Motor neuron (in vitro differentiated cells): ENCODE results near the gene SRPX. TPM values are rescaled to one million over a fixed set of nuclear protein-coding genes. Genes with fewer than 3 reads are reported as not detected.
A peak's percentile ranks its signal among the peaks of the same experiment; 100 is the strongest.

ENCODE experiments used
- ATAC-seq, 8 experiments: fragments of 200-7000 bp; cut with Tn5 transposase; replicated peaks in 6 of 8; 2 replicates each; pipeline ENCODE4 v1.8.0; 2021; ENCODE audit warnings: mild to moderate bottlenecking in 8 of 8, moderate library complexity in 8 of 8
- H3K27ac ChIP-seq, 2 donors: fragments of 250-450 bp; sonication (Bioruptor Pico); 2 replicates each; pipeline ENCODE4 v1.9.0; 2021; ENCODE audit warnings: antibody characterized with exemption in 2 of 2, mild to moderate bottlenecking in 2 of 2, moderate library complexity in 1 of 2
- H3K4me1 ChIP-seq, 2 donors: fragments of 250-450 bp; sonication (Bioruptor Pico); replicated peaks in 1 of 2; 2 replicates each; pipeline ENCODE4 v1.6.1; 2021; ENCODE audit warnings: antibody characterized with exemption in 2 of 2, mild to moderate bottlenecking in 2 of 2, moderate library complexity in 1 of 2
- H3K4me3 ChIP-seq, 5 donors: fragments of 250-450 bp; sonication (Bioruptor Pico); 2 replicates each; pipeline ENCODE4 v1.9.0; 2021; ENCODE audit warnings: antibody characterized with exemption in 5 of 5, mild to moderate bottlenecking in 5 of 5, moderate library complexity in 4 of 5
- WGBS, 10 experiments: fragments of 450-650 bp; shearing (Covaris generic); methylation state at CpG; one replicate each; pipeline ENCODE4 v1.0.0; 2022; 5-methylcytosine and 5-hydroxymethylcytosine counted together
- in situ Hi-C, 9 experiments: fragments of 400-800 bp; cut with MboI; loops; one replicate each; pipeline ENCODE4 v1.15.0; 2021; ENCODE audit warnings: low sequenced_read_pairs in 9 of 9, low pct_unique_long_range_greater_than_20kb in 2 of 9; ENCODE audit not compliant: unreplicated experiment in 9 of 9
- total RNA-seq, 8 experiments: library from RNA; unstranded; fragments of 300-600 nt; gene quantifications; 2 replicates each; pipeline versions ENCODE4 v1.2.3 to v1.2.4, GENCODE V29; 2022

Gene SRPX
- total RNA-seq = 100 to 1,000 TPM in 1 of 8 experiments, 10 to 100 TPM in 3, 1 to 10 TPM in 2, under 1 TPM in 2; 0.73 to 128 (median 8.5) TPM

GRCh38 chrX:38220415-38221390 is at the start of gene SRPX:
Gene SRPX, minus strand, starts transcription at chrX:38220871. Its CDS starts 79 bp downstream, at chrX:38220792.
- WGBS, 10 experiments = 0 to 83% (median 36%) methylated on average over 1 to 16 of the region's 76 CpGs; no CpG with 5 or more reads in 6 of the 10 experiments
- peak; percentile 69 to 83 (median 78) for ATAC-seq
- Histone ChIP-seq H3K27ac (no peak within 1 kb of the TSS), H3K4me3 (peak within 1 kb of the TSS; percentile 51 to 82 (median 57)), H3K4me1 (no peaks in the 10 kb centered on the region)
- in situ Hi-C loops = no loop called here

GRCh38 chrX:38268011-38268410 is 47.3 kb upstream of the SRPX start:
- Histone ChIP-seq H3K4me3 (no peak overlapping the region), H3K4me1 (no peaks in the 10 kb centered on the region), H3K27ac (no peak overlapping the region)
- ATAC-seq = no peak
- WGBS, 10 experiments = 67 to 100% methylated on average over 1 to 3 of the region's 3 CpGs; no CpG with 5 or more reads in 8 of the 10 experiments
- in situ Hi-C loops = no loop called here

- H3K4me3 ChIP-seq = no peak overlapping the region
- in situ Hi-C loops = no loop called here
- WGBS, 10 experiments = 67 to 100% (median 85%) methylated on average over 1 to 8 of the region's 9 CpGs; no CpG with 5 or more reads in 4 of the 10 experiments
- no peak overlapping the region for H3K27ac ChIP-seq
- ATAC-seq = no peak
- no peaks in the 10 kb centered on the region for H3K4me1 ChIP-seq
Measured at GRCh38 chrX:38262715-38263620, 42.3 kb upstream of the SRPX start.

GRCh38 chrX:38260231-38260630 is 39.6 kb upstream of the SRPX start:
- no peak overlapping the region for H3K27ac ChIP-seq
- H3K4me1 ChIP-seq = no peaks in the 10 kb centered on the region
- no peak overlapping the region for H3K4me3 ChIP-seq
- in situ Hi-C loops = no loop called here
- WGBS, 10 experiments = 0 to 31% (median 0%) methylated on average over 1 to 4 of the region's 4 CpGs; no CpG with 5 or more reads in 6 of the 10 experiments
- ATAC-seq = peak in 3 of 8 experiments; percentile 52 to 81 (median 53)

GRCh38 chrX:38256019-38256418 is 35.3 kb upstream of the SRPX start:
- in situ Hi-C loops = no loop called here
- no peak for ATAC-seq
- WGBS, 10 experiments = 93% methylated on average over 7 of the region's 30 CpGs; no CpG with 5 or more reads in 9 of the 10 experiments
- Histone ChIP-seq H3K4me3 (no peak overlapping the region), H3K27ac (no peak overlapping the region), H3K4me1 (no peaks in the 10 kb centered on the region)

GRCh38 chrX:38249965-38250364 is 29.3 kb upstream of the SRPX start:
- 67% methylated on average over 2 of the region's 2 CpGs; no CpG with 5 or more reads in 9 of the 10 experiments for WGBS, 10 experiments
- ATAC-seq = no peak
- Histone ChIP-seq H3K27ac (no peak overlapping the region), H3K4me3 (no peak overlapping the region), H3K4me1 (no peaks in the 10 kb centered on the region)
- in situ Hi-C loops = no loop called here

GRCh38 chrX:38247051-38247450 is 26.4 kb upstream of the SRPX start:
- in situ Hi-C loops = no loop called here
- WGBS, 10 experiments = 31 to 100% (median 100%) methylated on average over 1 to 2 of the region's 2 CpGs; no CpG with 5 or more reads in 5 of the 10 experiments
- Histone ChIP-seq H3K27ac (no peak overlapping the region), H3K4me1 (no peaks in the 10 kb centered on the region), H3K4me3 (no peak overlapping the region)
- ATAC-seq = no peak

GRCh38 chrX:38240541-38240940 is 19.9 kb upstream of the SRPX start:
- no peak overlapping the region for H3K27ac ChIP-seq
- no peak overlapping the region for H3K4me3 ChIP-seq
- ATAC-seq = no peak
- in situ Hi-C loops = no loop called here
- WGBS, 10 experiments = 56 to 80% (median 57%) methylated on average over 1 to 2 of the region's 2 CpGs; no CpG with 5 or more reads in 7 of the 10 experiments
- no peaks in the 10 kb centered on the region for H3K4me1 ChIP-seq

- Histone ChIP-seq H3K4me3 (no peak overlapping the region), H3K4me1 (no peaks in the 10 kb centered on the region), H3K27ac (no peak overlapping the region)
- in situ Hi-C loops = no loop called here
- WGBS, 10 experiments = 27 to 100% (median 45%) methylated on average over 1 to 5 of the region's 6 CpGs; no CpG with 5 or more reads in 6 of the 10 experiments
- no peak for ATAC-seq
Measured at GRCh38 chrX:38236901-38237615, 16.4 kb upstream of the SRPX start.

GRCh38 chrX:38233891-38234667 is 13.4 kb upstream of the SRPX start:
- ATAC-seq = peak in 2 of 8 experiments; percentile 72 to 75
- H3K4me1 ChIP-seq = no peaks in the 10 kb centered on the region
- H3K27ac ChIP-seq = no peak overlapping the region
- H3K4me3 ChIP-seq = no peak overlapping the region
- in situ Hi-C loops = no loop called here
- whole genome bisulfite sequencing, 10 experiments = 13 to 83% (median 64%) methylated on average over 1 to 3 of the region's 3 CpGs; no CpG with 5 or more reads in 6 of the 10 experiments

GRCh38 chrX:38232079-38232686 is 11.5 kb upstream of the SRPX start:
- 40 to 100% (median 83%) methylated on average over 1 to 2 of the region's 3 CpGs; no CpG with 5 or more reads in 6 of the 10 experiments for WGBS, 10 experiments
- no peak for ATAC-seq
- Histone ChIP-seq H3K4me1 (no peaks in the 10 kb centered on the region), H3K27ac (no peak overlapping the region), H3K4me3 (no peak overlapping the region)
- in situ Hi-C loops = no loop called here
